Measurements from ENCODE around the gene ACSL5.

ACSL5 gene

DNA sequence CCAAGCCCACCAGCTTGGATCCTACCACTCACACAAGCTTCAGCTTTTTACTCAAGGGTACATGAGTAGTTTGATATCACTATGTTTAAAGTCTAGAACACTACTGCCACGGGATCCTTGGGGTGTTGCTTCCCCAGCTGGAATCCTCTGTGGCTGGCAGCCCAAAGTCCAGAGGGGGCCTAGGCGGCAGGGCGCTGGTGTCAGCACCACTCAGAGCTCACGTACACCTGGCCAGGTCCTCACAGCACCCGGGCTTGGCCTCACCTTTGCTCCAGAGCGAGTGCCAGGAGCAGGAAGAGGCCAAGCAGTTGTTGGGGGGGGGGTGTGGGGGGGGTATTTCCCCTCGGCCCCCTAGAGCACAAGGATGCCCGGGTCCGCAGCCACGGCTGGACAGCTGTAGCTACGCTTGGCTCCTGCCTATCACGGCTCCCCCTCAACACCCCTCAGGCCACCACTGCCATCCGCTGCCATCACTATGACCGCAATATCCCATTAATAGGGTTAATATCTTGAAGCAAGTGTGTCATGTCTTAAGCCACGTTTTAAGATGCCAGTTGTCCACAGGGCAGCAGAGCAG, 55.8 kb downstream of the ACSL5 start:
- no peak for DNase-seq (ENCODE audit: low read depth)
- H3K4me3 ChIP-seq (ENCODE audit: low read length) = no peak overlapping the region
- TF ChIP-seq CTCF (conservative IDR thresholded peaks at IDR 0.05; ENCODE audit: low read length) = no peak

DNA sequence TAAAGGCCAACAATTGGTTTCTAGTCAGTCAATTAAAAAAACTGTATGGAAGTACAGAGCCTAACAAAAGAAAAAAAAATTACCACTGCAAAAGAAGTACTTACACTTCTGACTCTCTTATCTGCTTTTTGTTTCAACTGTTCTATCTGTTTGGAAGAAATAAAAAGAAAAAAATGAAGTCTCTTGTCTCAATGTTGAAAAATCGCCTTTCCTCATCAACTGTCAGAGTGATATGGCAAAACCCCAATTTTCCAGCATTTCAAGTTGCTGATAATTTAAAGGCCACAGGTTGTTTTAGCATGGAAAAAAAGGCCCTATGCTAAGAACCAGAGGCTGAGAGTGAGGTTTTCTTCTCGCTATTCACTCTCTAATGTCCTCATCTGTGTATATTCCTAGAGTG, 59.2 kb downstream of the ACSL5 start:
- no peak overlapping the region for H3K4me3 ChIP-seq (ENCODE audit: low read length)
- TF ChIP-seq CTCF (conservative IDR thresholded peaks at IDR 0.05; ENCODE audit: low read length) = no peak
- DNase-seq (ENCODE audit: low read depth) = no peak

DNA sequence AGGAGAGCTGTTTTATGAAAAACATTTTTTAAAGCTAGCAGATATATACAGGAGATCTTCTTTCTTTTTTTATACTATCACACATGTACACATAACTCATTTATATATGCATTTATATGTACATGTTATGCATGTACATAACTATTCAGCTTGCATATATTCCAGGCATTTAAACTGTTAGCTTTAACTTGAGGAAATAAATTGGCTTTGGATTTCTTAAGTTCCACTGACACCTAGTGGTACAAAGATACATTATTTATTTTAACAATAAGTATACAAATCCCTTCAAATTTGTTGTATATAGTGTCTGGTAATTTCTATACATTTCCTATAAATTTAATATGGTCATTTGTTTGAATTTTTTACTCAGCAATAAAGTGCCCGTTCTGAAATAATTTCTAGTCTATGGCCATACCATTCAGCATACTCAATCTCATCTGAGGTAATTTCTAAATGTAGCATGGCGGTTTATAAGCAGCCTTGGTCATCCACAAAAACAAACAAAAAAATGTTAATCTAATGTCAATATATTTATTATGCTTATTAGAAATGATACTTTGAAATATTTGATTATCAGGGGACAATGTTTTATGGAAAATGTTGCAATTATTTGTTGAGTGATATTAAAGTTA, 61.2 kb downstream of the ACSL5 start:
- no peak overlapping the region for H3K4me3 ChIP-seq (ENCODE audit: low read length)
- DNase-seq (ENCODE audit: low read depth) = peak; percentile 49
- peak; percentile 51 for TF ChIP-seq CTCF (conservative IDR thresholded peaks at IDR 0.05; ENCODE audit: low read length)

DNA sequence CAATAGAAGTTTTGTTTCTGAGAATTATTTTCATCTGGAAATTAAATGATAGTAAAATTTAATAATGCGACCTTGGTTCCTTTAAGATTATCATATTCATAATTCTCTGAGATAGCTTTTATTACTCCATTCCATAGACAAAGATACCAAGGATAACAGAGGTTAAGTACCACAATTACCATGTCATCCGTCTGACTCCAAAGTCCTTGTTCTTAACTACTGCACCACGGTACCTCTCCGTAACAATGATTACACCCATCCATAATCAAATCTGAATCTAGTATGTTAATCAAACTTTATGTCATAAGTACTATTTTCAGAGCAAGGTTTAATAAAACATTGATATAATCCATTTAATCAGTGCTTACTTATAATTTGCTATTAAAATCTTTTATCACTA, 64.4 kb downstream of the ACSL5 start:
- H3K4me3 ChIP-seq (ENCODE audit: low read length) = no peak overlapping the region
- no peak for TF ChIP-seq CTCF (conservative IDR thresholded peaks at IDR 0.05; ENCODE audit: low read length)
- no peak for DNase-seq (ENCODE audit: low read depth)

- no peak overlapping the region for H3K4me3 ChIP-seq (ENCODE audit: low read length)
- no peak for TF ChIP-seq CTCF (conservative IDR thresholded peaks at IDR 0.05; ENCODE audit: low read length)
- DNase-seq (ENCODE audit: low read depth) = no peak
These were observed 67.6 kb downstream of the ACSL5 start for GRCh38 chr10:112441520-112441919.

GRCh38 chr10:112442063-112442462, 68.1 kb downstream of the ACSL5 start:
- no peak for TF ChIP-seq CTCF (conservative IDR thresholded peaks at IDR 0.05; ENCODE audit: low read length)
- DNase-seq (ENCODE audit: low read depth) = no peak
- H3K4me3 ChIP-seq (ENCODE audit: low read length) = no peak overlapping the region

Data from AG10803 (cell line).